Stomach smooth muscle (tissue), 2 donors: ENCODE results near the gene NEK10.
"Not testable (repeated sequence)": the region's sequence is repeated elsewhere in the genome, so short reads cannot be mapped to it uniquely, and the experiment has no call there.

Source experiments
- H3K27ac ChIP-seq: one replicate; pipeline ENCODE4 v1.7.0; 2013; ENCODE audit warnings: mild to moderate bottlenecking, low read length, inconsistent platforms
- H3K27me3 ChIP-seq, 2 donors: one replicate each; pipeline ENCODE4 v1.7.0; 2013; ENCODE audit warnings: low read length in 2 of 2; ENCODE audit not compliant: insufficient read depth in 2 of 2, control insufficient read depth in 1 of 2
- H3K36me3 ChIP-seq, 2 donors: one replicate each; pipeline ENCODE4 v1.7.0; 2013; ENCODE audit warnings: low read length in 2 of 2; ENCODE audit not compliant: control insufficient read depth in 2 of 2, insufficient read depth in 2 of 2
- H3K4me1 ChIP-seq: one replicate; pipeline ENCODE4 v1.7.0; 2013; ENCODE audit warnings: low read length; ENCODE audit not compliant: control insufficient read depth, insufficient read depth
- H3K4me3 ChIP-seq, 2 donors: one replicate each; pipeline ENCODE4 v1.7.0; 2013; ENCODE audit warnings: low read length in 2 of 2
- H3K9ac ChIP-seq, 2 donors: one replicate each; pipeline ENCODE4 v1.7.0; 2013; ENCODE audit warnings: low read length in 2 of 2, mild to moderate bottlenecking in 1 of 2
- H3K9me3 ChIP-seq, 2 donors: one replicate each; pipeline ENCODE4 v1.7.0; 2013; ENCODE audit warnings: low read length in 2 of 2; ENCODE audit not compliant: control insufficient read depth in 2 of 2
- donor health status: healthy.
- donor health status: Pancreatic carcinoma.

The NEK10 gene

GRCh38 chr3:27352047-27352446, 17.1 kb downstream of the NEK10 start:
- H3K9me3 ChIP-seq, result no peaks in the 10 kb centered on the region
- H3K27ac ChIP-seq, result no peak overlapping the region
- H3K4me3 ChIP-seq, result no peak overlapping the region
- no peaks in the 10 kb centered on the region for H3K27me3 ChIP-seq
- H3K36me3 ChIP-seq, result no peaks in the 10 kb centered on the region
- H3K4me1 ChIP-seq, result no peaks in the 10 kb centered on the region
- H3K9ac ChIP-seq, result no peak overlapping the region

DNA sequence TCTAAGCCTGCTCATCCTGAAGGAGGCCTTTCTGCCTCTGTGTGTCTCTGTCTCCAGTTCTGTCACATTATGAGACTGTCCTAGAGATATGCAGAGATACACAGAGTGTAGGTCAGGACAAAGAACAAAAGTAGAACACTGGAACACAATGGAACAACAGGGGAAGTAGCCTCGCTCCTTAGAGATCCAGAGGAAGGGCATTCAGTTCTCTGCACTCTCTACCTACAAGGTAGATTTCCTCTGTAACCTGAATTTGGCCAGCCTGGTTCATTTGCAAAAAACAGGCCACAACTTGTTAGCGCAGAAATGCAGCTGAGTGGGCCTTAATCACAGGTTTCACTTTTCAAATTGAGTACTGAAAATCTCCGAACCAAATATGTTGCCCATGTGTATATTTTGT, 19.4 kb downstream of the NEK10 start:
- Histone ChIP-seq H3K4me1 (no peaks in the 10 kb centered on the region), H3K27me3 (no peaks in the 10 kb centered on the region), H3K4me3 (no peak overlapping the region), H3K36me3 (no peaks in the 10 kb centered on the region), H3K27ac (no peak overlapping the region), H3K9me3 (no peaks in the 10 kb centered on the region), H3K9ac (no peak overlapping the region)

DNA sequence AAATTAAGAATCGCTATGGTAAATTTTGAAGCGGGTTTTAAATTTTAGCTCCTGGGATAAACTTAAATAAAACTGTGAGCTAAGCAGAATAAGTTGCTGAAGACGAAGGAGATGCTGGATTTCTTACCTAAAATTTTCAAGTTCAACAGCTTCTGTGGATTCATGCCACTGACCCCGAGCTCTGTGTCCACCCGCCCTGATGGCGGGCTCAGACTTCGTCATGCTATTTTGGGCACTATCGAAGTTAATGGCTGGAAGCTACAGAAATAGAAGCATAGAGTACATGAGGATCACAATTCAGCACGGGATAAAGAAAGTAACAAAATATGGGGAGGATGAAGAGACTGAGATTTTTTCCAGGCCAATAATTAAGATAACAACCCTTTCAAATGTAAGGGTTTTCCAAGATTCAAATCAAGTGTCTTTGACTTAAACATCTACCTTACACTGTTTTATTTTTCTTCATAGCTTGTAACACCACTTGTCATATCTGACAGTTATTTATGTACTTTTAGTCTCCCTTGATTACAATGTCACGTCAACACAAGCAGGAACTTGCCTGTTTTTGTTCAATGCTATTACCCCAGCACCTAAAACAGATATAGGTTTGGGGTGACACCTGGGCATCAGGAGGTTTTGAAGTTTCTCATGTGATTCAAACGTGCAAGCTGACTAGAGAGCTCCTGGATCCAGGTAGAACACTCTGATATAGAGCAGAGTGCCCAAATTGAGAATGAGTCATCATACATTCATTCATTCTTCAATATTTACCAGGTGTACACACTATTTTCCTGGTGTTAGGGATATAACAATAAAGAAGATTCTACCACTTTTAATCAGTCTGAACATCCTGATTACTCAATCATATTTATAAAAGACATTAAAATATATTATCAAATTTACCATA, 23.0 kb downstream of the NEK10 start:
- Histone ChIP-seq H3K27me3 (no peaks in the 10 kb centered on the region), H3K9me3 (no peaks in the 10 kb centered on the region), H3K27ac (no peak overlapping the region), H3K9ac (no peak overlapping the region), H3K4me1 (no peaks in the 10 kb centered on the region), H3K4me3 (no peak overlapping the region), H3K36me3 (no peaks in the 10 kb centered on the region)

DNA sequence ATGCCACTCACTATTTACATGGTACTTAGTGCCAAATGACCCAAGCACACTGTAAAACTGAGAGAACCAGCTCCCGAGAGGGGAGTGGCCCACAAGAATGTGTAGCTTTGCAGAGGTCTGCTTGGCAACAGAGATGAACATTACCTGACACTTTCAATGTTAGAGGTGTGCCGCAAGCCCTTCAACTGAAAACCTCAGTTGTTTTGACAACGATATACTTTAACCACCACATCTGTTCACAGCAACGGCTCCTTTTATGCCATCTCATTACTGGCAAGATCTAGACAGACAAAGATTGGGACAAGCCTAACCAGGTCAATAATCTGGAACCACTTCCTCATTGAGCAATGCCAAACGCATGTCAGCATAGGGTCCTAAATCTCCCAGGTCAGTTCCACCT, 23.7 kb downstream of the NEK10 start:
- Histone ChIP-seq H3K9ac (no peak overlapping the region), H3K36me3 (no peaks in the 10 kb centered on the region), H3K4me3 (no peak overlapping the region), H3K9me3 (no peaks in the 10 kb centered on the region), H3K27ac (no peak overlapping the region), H3K27me3 (no peaks in the 10 kb centered on the region), H3K4me1 (no peaks in the 10 kb centered on the region)

DNA sequence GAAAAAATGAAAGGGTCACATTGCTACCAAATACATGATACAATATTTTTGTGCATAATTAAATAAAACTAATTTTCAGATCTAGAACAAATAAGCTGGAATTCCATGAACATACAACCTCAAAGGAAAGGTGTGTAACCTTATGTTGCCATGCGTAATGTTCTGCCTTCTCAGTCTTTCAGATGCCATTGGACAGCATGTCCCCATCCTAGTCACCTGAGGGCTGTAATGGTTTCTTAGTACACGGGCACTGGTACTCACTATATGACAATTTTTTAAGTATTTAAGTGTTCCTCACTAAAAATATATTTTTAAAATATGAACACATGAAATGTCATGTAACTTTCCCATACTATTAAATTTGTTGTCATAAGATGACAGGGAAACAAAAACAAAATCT, 24.1 kb downstream of the NEK10 start:
- Histone ChIP-seq H3K9ac (no peak overlapping the region), H3K27me3 (no peaks in the 10 kb centered on the region), H3K9me3 (no peaks in the 10 kb centered on the region), H3K27ac (no peak overlapping the region), H3K4me1 (no peaks in the 10 kb centered on the region), H3K4me3 (no peak overlapping the region), H3K36me3 (no peaks in the 10 kb centered on the region)

GRCh38 chr3:27344192-27344591, 25.0 kb downstream of the NEK10 start:
- no peaks in the 10 kb centered on the region for H3K27me3 ChIP-seq
- no peaks in the 10 kb centered on the region for H3K9me3 ChIP-seq
- no peak overlapping the region for H3K27ac ChIP-seq
- no peak overlapping the region for H3K9ac ChIP-seq
- no peak overlapping the region for H3K4me3 ChIP-seq
- no peaks in the 10 kb centered on the region for H3K36me3 ChIP-seq
- no peaks in the 10 kb centered on the region for H3K4me1 ChIP-seq

DNA sequence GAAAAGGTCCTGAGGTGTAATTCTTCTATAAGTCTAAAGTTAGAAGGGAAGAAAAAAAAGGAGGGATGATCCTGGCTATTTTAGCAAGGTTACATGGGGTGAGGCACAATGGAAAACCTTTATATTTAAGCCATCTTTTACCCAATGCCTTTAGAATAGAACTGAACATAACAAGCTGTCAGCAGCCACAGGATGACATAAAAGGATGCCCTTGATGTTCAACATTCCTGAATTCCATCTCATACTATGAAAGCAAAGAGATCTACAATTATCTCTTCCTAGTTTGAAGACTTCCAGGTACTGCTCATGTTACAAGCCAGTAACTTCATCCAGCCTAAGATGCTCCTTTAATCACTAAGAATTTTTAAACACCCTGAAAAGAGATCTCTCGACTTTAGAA, 26.9 kb downstream of the NEK10 start:
- Histone ChIP-seq H3K9me3 (no peaks in the 10 kb centered on the region), H3K27me3 (no peaks in the 10 kb centered on the region), H3K4me1 (no peaks in the 10 kb centered on the region), H3K27ac (no peak overlapping the region), H3K36me3 (no peaks in the 10 kb centered on the region), H3K9ac (no peak overlapping the region), H3K4me3 (no peak overlapping the region)

DNA sequence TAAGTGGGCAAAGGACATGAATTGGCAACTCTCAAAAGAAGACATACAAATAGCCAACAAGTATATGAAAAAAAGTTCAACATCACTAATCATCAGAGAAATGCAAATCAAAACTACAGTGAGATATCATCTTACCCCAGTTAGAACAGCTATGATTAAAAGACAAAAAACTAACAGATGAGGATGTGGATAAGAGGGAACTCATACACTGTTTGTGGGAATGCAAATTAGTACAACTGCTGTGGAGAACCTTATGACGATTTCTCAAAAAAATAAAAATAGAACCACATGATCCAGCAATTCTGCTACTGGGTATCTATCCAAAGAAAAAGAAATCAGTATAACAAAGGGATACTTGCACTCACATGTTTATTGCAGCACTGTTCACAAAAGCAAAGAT, 28.6 kb downstream of the NEK10 start:
- H3K36me3 ChIP-seq, result no peaks in the 10 kb centered on the region
- H3K9ac ChIP-seq, result no peak overlapping the region
- H3K27ac ChIP-seq, result no peak overlapping the region
- no peaks in the 10 kb centered on the region for H3K9me3 ChIP-seq
- H3K4me1 ChIP-seq, result no peaks in the 10 kb centered on the region
- no peaks in the 10 kb centered on the region for H3K27me3 ChIP-seq
- no peak overlapping the region for H3K4me3 ChIP-seq

DNA sequence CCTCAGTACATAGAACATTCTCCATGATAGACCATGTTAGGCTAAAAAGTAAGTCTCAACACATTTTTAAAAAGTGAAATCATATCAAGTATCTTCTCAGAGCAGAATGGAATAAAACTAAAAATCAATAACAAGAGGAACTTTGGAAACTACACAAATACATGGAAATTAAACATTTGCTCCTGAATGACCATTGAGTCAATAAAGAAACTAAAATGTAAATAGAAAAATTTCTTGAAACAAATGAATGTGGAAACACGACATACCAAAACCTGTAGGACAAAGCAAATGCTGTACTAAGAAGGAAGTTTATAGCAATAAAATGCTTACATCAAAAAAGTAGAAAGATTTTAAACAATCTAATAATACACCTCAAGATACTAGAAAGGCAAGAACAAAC, 33.6 kb downstream of the NEK10 start:
- Histone ChIP-seq H3K27me3 (no peaks in the 10 kb centered on the region), H3K36me3 (no peaks in the 10 kb centered on the region)

DNA sequence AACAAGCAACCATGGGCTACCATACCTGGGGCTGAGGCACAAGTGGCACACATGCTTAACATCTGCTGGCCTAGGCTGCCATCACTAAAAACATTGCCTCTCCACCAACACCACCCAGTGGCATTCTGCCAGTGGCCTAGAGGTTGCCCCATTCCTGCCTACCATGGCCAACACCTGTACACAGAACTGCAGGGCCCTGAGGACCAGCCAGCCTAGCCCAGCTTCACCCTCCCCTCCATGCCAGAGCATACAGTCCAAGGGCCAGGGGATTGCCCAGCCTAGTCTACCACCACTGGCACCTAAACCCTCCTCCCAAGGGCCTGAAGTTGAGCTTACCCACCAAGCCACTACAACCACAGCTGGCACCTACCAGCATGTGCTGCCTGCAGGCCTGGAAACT, 35.3 kb downstream of the NEK10 start:
- H3K27ac ChIP-seq, result no peak overlapping the region
- H3K4me1 ChIP-seq, result no peaks in the 10 kb centered on the region
- no peaks in the 10 kb centered on the region for H3K9me3 ChIP-seq
- no peak overlapping the region for H3K4me3 ChIP-seq
- H3K27me3 ChIP-seq, result no peaks in the 10 kb centered on the region
- H3K36me3 ChIP-seq, result no peaks in the 10 kb centered on the region
- H3K9ac ChIP-seq, result no peak overlapping the region

More for the DNA sequence above, 33.6 kb downstream of the NEK10 start:
- H3K4me3 ChIP-seq, result no peak overlapping the region
- H3K9ac ChIP-seq, result no peak overlapping the region
- H3K4me1 ChIP-seq, result no peaks in the 10 kb centered on the region
- H3K9me3 ChIP-seq, result no peaks in the 10 kb centered on the region
- H3K27ac ChIP-seq, result no peak overlapping the region

GRCh38 chr3:27328982-27329762, 40.0 kb downstream of the NEK10 start:
- peaks cover 22% of the 10 kb centered on the region for H3K4me1 ChIP-seq
- H3K27ac ChIP-seq, H3K4me3 ChIP-seq, H3K9ac ChIP-seq, H3K27me3 ChIP-seq, H3K36me3 ChIP-seq, H3K9me3 ChIP-seq: not testable (repeated sequence)
